ENCODE results near the gene ESRRB.

Gene ESRRB

GRCh38 chr14:76490111-76490510 is 114.2 kb downstream of the ESRRB start:
- DNase-seq = no peak
- H3K56ac ChIP-seq (ENCODE audit: low read length) = no peak overlapping the region
- H3K4ac ChIP-seq (ENCODE audit: low read depth, low read length) = no peak overlapping the region
- no peak overlapping the region for H2BK120ac ChIP-seq (ENCODE audit: low read depth, low read length)
- no peaks in the 10 kb centered on the region for H3K79me1 ChIP-seq (ENCODE audit: low read length)
- H3K23ac ChIP-seq (ENCODE audit: low read length) = no peak overlapping the region
- no peak overlapping the region for H2BK5ac ChIP-seq (ENCODE audit: low read length)
- H3K9ac ChIP-seq (ENCODE audit: low read length) = no peak overlapping the region
- no peak overlapping the region for H2AK5ac ChIP-seq (ENCODE audit: low read length)
- no peaks in the 10 kb centered on the region for H3K36me3 ChIP-seq (ENCODE audit: control insufficient read depth, insufficient read depth, low read length)
- no peaks in the 10 kb centered on the region for H3K27me3 ChIP-seq (ENCODE audit: insufficient read depth, low read length, poor library complexity)
- no CpG with 5 or more reads among the region's 2 CpGs for WGBS (ENCODE audit: extremely low coverage, insufficient coverage, low lambda C conversion rate)
- H4K5ac ChIP-seq (ENCODE audit: low read length) = no peak overlapping the region
- no peaks in the 10 kb centered on the region for H3K79me2 ChIP-seq (ENCODE audit: control insufficient read depth, insufficient read depth, low read length)
- no peak overlapping the region for H3K27ac ChIP-seq (ENCODE audit: low read depth, low read length)
- no peak overlapping the region for H2BK15ac ChIP-seq (replicated peaks; ENCODE audit: low read depth)
- H3K4me3 ChIP-seq (ENCODE audit: low read length) = no peak overlapping the region
- H4K8ac ChIP-seq (ENCODE audit: low read depth, low read length) = no peak overlapping the region
- no peaks in the 10 kb centered on the region for H3K4me1 ChIP-seq (ENCODE audit: control insufficient read depth, low read depth, low read length)
- no peak overlapping the region for H3K4me2 ChIP-seq (ENCODE audit: low read length)
- no peak overlapping the region for H3K18ac ChIP-seq (ENCODE audit: low read length)

DNA sequence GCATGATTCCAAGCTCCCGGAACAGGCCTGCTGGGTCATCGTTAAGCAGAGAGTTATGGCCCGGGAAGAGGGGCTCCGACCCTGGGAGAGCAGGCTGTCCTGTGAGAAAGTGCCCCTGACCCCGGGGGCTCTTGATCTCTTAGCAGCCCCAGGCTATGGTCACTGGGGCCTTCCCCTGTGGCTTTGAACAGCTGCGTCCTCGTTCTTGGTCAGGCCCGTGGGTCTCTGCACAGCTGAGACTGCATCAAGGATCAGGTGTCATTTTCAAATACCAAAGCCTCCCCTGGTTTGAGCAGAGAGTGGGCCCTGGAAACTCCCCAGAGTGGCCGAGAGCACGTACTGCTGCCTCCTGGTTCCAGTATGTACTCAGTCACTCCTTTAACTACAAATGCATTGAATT is 114.8 kb downstream of the ESRRB start:
- no CpG with 5 or more reads among the region's 10 CpGs for WGBS (ENCODE audit: extremely low coverage, insufficient coverage, low lambda C conversion rate)
- Histone ChIP-seq H2BK5ac (ENCODE audit: low read length) (no peak overlapping the region), H3K56ac (ENCODE audit: low read length) (no peak overlapping the region), H3K9ac (ENCODE audit: low read length) (no peak overlapping the region), H3K79me2 (ENCODE audit: control insufficient read depth, insufficient read depth, low read length) (no peaks in the 10 kb centered on the region), H2AK5ac (ENCODE audit: low read length) (no peak overlapping the region), H3K4ac (ENCODE audit: low read depth, low read length) (no peak overlapping the region), H3K27me3 (ENCODE audit: insufficient read depth, low read length, poor library complexity) (no peaks in the 10 kb centered on the region), H2BK120ac (ENCODE audit: low read depth, low read length) (no peak overlapping the region), H3K27ac (ENCODE audit: low read depth, low read length) (no peak overlapping the region), H3K4me2 (ENCODE audit: low read length) (no peak overlapping the region), H3K4me1 (ENCODE audit: control insufficient read depth, low read depth, low read length) (no peaks in the 10 kb centered on the region), H3K18ac (ENCODE audit: low read length) (no peak overlapping the region), H3K4me3 (ENCODE audit: low read length) (no peak overlapping the region), H4K5ac (ENCODE audit: low read length) (no peak overlapping the region), H2BK15ac (replicated peaks; ENCODE audit: low read depth) (no peak overlapping the region), H3K36me3 (ENCODE audit: control insufficient read depth, insufficient read depth, low read length) (no peaks in the 10 kb centered on the region), H4K8ac (ENCODE audit: low read depth, low read length) (no peak overlapping the region), H3K23ac (ENCODE audit: low read length) (no peak overlapping the region), H3K79me1 (ENCODE audit: low read length) (no peaks in the 10 kb centered on the region)
- DNase-seq = no peak

GRCh38 chr14:76491172-76491930 is 115.4 kb downstream of the ESRRB start:
- H3K4ac ChIP-seq (ENCODE audit: low read depth, low read length) = no peak overlapping the region
- H2AK5ac ChIP-seq (ENCODE audit: low read length) = no peak overlapping the region
- WGBS (ENCODE audit: extremely low coverage, insufficient coverage, low lambda C conversion rate) = no CpG with 5 or more reads among the region's 22 CpGs
- H4K5ac ChIP-seq (ENCODE audit: low read length) = no peak overlapping the region
- H3K36me3 ChIP-seq (ENCODE audit: control insufficient read depth, insufficient read depth, low read length) = no peaks in the 10 kb centered on the region
- no peak overlapping the region for H3K23ac ChIP-seq (ENCODE audit: low read length)
- no peak overlapping the region for H3K56ac ChIP-seq (ENCODE audit: low read length)
- H3K4me1 ChIP-seq (ENCODE audit: control insufficient read depth, low read depth, low read length) = no peaks in the 10 kb centered on the region
- no peak overlapping the region for H3K4me3 ChIP-seq (ENCODE audit: low read length)
- H2BK120ac ChIP-seq (ENCODE audit: low read depth, low read length) = no peak overlapping the region
- no peak overlapping the region for H3K18ac ChIP-seq (ENCODE audit: low read length)
- no peaks in the 10 kb centered on the region for H3K79me2 ChIP-seq (ENCODE audit: control insufficient read depth, insufficient read depth, low read length)
- no peaks in the 10 kb centered on the region for H3K27me3 ChIP-seq (ENCODE audit: insufficient read depth, low read length, poor library complexity)
- no peak overlapping the region for H3K27ac ChIP-seq (ENCODE audit: low read depth, low read length)
- no peaks in the 10 kb centered on the region for H3K79me1 ChIP-seq (ENCODE audit: low read length)
- DNase-seq = no peak
- H3K4me2 ChIP-seq (ENCODE audit: low read length) = no peak overlapping the region
- H4K8ac ChIP-seq (ENCODE audit: low read depth, low read length) = no peak overlapping the region
- no peak overlapping the region for H2BK15ac ChIP-seq (replicated peaks; ENCODE audit: low read depth)
- no peak overlapping the region for H2BK5ac ChIP-seq (ENCODE audit: low read length)
- no peak overlapping the region for H3K9ac ChIP-seq (ENCODE audit: low read length)

GRCh38 chr14:76495983-76496382 is 120.0 kb downstream of the ESRRB start:
- no peak for DNase-seq
- H4K8ac ChIP-seq (ENCODE audit: low read depth, low read length) = no peak overlapping the region
- H3K4ac ChIP-seq (ENCODE audit: low read depth, low read length) = no peak overlapping the region
- H3K23ac ChIP-seq (ENCODE audit: low read length) = no peak overlapping the region
- no peaks in the 10 kb centered on the region for H3K79me2 ChIP-seq (ENCODE audit: control insufficient read depth, insufficient read depth, low read length)
- H3K27me3 ChIP-seq (ENCODE audit: insufficient read depth, low read length, poor library complexity) = no peaks in the 10 kb centered on the region
- no peaks in the 10 kb centered on the region for H3K36me3 ChIP-seq (ENCODE audit: control insufficient read depth, insufficient read depth, low read length)
- no peak overlapping the region for H3K27ac ChIP-seq (ENCODE audit: low read depth, low read length)
- H2AK5ac ChIP-seq (ENCODE audit: low read length) = no peak overlapping the region
- H3K4me3 ChIP-seq (ENCODE audit: low read length) = no peak overlapping the region
- H3K79me1 ChIP-seq (ENCODE audit: low read length) = no peaks in the 10 kb centered on the region
- no peak overlapping the region for H3K56ac ChIP-seq (ENCODE audit: low read length)
- no peak overlapping the region for H2BK15ac ChIP-seq (replicated peaks; ENCODE audit: low read depth)
- H3K18ac ChIP-seq (ENCODE audit: low read length) = no peak overlapping the region
- no peak overlapping the region for H4K5ac ChIP-seq (ENCODE audit: low read length)
- no peak overlapping the region for H2BK5ac ChIP-seq (ENCODE audit: low read length)
- H3K9ac ChIP-seq (ENCODE audit: low read length) = no peak overlapping the region
- no peaks in the 10 kb centered on the region for H3K4me1 ChIP-seq (ENCODE audit: control insufficient read depth, low read depth, low read length)
- no peak overlapping the region for H3K4me2 ChIP-seq (ENCODE audit: low read length)
- WGBS (ENCODE audit: extremely low coverage, insufficient coverage, low lambda C conversion rate) = no CpG with 5 or more reads among the region's 2 CpGs
- no peak overlapping the region for H2BK120ac ChIP-seq (ENCODE audit: low read depth, low read length)

DNA sequence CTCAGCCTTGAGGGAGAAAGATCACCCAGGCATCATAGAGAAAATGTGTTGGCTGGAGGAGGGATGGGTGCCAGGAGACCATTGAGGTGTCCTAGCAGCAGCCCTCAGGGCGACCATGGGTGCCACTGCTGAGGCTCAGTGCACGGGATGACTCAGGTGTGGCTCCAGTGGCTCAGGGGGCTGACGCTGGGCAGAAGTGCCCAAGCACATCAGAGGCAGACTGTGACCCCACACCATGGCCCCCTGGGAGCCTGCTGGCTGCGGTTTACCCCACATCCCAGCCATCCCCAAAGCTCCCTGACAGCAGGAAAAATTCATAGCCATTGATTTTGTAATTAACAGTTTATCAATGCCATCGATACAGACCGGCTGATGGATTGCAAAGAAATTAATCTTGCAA is 120.7 kb downstream of the ESRRB start:
- H2BK120ac ChIP-seq (ENCODE audit: low read depth, low read length) = no peak overlapping the region
- H3K9ac ChIP-seq (ENCODE audit: low read length) = no peak overlapping the region
- no peak overlapping the region for H3K4me2 ChIP-seq (ENCODE audit: low read length)
- no peak overlapping the region for H3K4me3 ChIP-seq (ENCODE audit: low read length)
- DNase-seq = no peak
- H2BK15ac ChIP-seq (replicated peaks; ENCODE audit: low read depth) = no peak overlapping the region
- no peak overlapping the region for H4K8ac ChIP-seq (ENCODE audit: low read depth, low read length)
- H2AK5ac ChIP-seq (ENCODE audit: low read length) = no peak overlapping the region
- no peak overlapping the region for H3K4ac ChIP-seq (ENCODE audit: low read depth, low read length)
- WGBS (ENCODE audit: extremely low coverage, insufficient coverage, low lambda C conversion rate) = no CpG with 5 or more reads among the region's 6 CpGs
- H3K4me1 ChIP-seq (ENCODE audit: control insufficient read depth, low read depth, low read length) = no peaks in the 10 kb centered on the region
- H4K5ac ChIP-seq (ENCODE audit: low read length) = no peak overlapping the region
- H3K79me2 ChIP-seq (ENCODE audit: control insufficient read depth, insufficient read depth, low read length) = no peaks in the 10 kb centered on the region
- no peak overlapping the region for H3K18ac ChIP-seq (ENCODE audit: low read length)
- H3K27me3 ChIP-seq (ENCODE audit: insufficient read depth, low read length, poor library complexity) = no peaks in the 10 kb centered on the region
- no peaks in the 10 kb centered on the region for H3K79me1 ChIP-seq (ENCODE audit: low read length)
- H3K36me3 ChIP-seq (ENCODE audit: control insufficient read depth, insufficient read depth, low read length) = no peaks in the 10 kb centered on the region
- no peak overlapping the region for H3K56ac ChIP-seq (ENCODE audit: low read length)
- H3K23ac ChIP-seq (ENCODE audit: low read length) = no peak overlapping the region
- no peak overlapping the region for H3K27ac ChIP-seq (ENCODE audit: low read depth, low read length)
- no peak overlapping the region for H2BK5ac ChIP-seq (ENCODE audit: low read length)

Measured in mesendoderm (in vitro differentiated cells).